ENCODE measurements around the gene UVSSA. TPM values are rescaled to one million over a fixed set of nuclear protein-coding genes. Genes with fewer than 3 reads are reported as not detected.
A peak's percentile ranks its signal among the peaks of the same experiment; 100 is the strongest.

Gene UVSSA
- total and polyA plus RNA-seq, 8 donors, result 9.2 to 30.9 (median 14.5) TPM

DNA sequence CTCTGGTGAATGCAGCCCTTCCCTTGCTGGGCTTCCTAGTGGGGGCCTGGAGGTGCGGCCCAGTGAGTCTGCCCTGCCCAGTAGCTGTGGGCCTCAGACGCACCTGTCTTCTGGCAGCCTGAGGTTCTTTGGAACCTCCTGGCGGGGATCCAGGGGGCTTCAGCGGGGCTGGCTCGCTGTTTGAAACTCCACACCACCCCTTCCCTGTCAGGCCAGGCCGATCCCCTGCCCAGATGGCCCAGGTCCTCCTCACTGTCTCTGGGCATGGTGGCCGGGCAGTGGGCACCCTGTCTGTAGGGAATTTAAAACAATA lies 69.9 kb downstream of the UVSSA start:
- WGBS, 2 donors, result 54 to 57% methylated on average over 7 of the region's 7 CpGs
- TF ChIP-seq, protein P1, sequence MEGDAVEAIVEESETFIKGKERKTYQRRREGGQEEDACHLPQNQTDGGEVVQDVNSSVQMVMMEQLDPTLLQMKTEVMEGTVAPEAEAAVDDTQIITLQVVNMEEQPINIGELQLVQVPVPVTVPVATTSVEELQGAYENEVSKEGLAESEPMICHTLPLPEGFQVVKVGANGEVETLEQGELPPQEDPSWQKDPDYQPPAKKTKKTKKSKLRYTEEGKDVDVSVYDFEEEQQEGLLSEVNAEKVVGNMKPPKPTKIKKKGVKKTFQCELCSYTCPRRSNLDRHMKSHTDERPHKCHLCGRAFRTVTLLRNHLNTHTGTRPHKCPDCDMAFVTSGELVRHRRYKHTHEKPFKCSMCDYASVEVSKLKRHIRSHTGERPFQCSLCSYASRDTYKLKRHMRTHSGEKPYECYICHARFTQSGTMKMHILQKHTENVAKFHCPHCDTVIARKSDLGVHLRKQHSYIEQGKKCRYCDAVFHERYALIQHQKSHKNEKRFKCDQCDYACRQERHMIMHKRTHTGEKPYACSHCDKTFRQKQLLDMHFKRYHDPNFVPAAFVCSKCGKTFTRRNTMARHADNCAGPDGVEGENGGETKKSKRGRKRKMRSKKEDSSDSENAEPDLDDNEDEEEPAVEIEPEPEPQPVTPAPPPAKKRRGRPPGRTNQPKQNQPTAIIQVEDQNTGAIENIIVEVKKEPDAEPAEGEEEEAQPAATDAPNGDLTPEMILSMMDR (IDR thresholded peaks at IDR 0.05), result no peak
- Histone ChIP-seq H3K27ac (no peak overlapping the region), H3K36me3 (no peaks in the 10 kb centered on the region), H3K4me3 (no peak overlapping the region), H3K27me3 (peaks cover 0 to 18% (median 3%) of the 10 kb centered on the region in 4 donors), H3K9me3 (no peaks in the 10 kb centered on the region), H3K4me1 (no peaks in the 10 kb centered on the region)
- FAIRE-seq (no peak), DNase-seq (peak in 3 of 6 donors; percentile 6 to 60 (median 35)), ATAC-seq (no peak)
- intact Hi-C loops (cut with DNase I), result no loop called here

GRCh38 chr4:1417522-1418390 lies 70.7 kb downstream of the UVSSA start:
- Histone ChIP-seq H3K4me3 (no peak overlapping the region), H3K9me3 (no peaks in the 10 kb centered on the region), H3K36me3 (no peaks in the 10 kb centered on the region), H3K27me3 (peaks cover 0 to 18% (median 3%) of the 10 kb centered on the region in 4 donors), H3K4me1 (no peaks in the 10 kb centered on the region), H3K27ac (no peak overlapping the region)
- peak in 3 of 6 donors; percentile 4 to 25 (median 21) for DNase-seq
- intact Hi-C loops (cut with DNase I), result no loop called here
- 63 to 64% methylated on average over 33 of the region's 33 CpGs for WGBS, 2 donors
- no peak for ATAC-seq
- TF ChIP-seq, protein P1 (IDR thresholded peaks at IDR 0.05), result no peak
- no peak for FAIRE-seq

DNA sequence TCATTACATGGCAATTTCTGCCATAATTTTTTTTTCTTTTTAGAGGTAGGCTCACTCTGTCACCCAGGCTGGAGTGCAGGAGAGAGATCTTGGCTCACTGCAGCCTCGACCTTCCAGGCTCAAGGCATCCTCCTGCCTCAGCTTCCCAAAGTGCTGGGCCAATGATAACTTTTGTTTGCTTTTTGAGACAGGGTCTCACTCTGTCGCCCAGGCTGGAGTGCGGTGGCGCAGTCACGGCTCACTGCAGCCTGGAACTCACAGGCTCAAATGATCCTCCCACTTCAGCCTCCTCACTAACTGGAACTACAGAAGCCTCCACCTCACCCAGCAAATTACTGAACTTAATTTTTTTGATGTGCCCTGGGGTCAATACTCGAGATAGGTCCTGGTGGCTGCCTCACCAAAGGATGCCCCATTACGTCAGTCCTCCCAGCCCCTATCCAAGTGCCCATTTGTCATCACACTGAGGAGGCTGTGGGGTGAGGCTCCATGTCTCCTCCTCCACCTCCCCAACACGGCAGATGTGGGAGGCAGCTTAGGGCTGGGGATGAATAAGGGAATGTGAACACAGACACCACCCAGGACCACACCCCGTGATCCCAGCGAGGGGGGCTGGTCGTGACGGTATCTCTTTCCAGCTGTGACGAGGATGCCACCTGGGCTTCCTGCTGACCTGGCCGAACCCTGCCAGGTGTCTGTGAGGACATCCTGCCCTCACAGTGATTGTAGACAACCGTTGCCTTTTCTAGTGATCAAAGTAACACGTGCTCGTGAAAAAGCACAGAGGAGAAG lies 71.7 kb downstream of the UVSSA start:
- peak in 3 of 6 donors; percentile 4 to 30 (median 20) for DNase-seq

GRCh38 chr4:1419708-1420107 lies 72.7 kb downstream of the UVSSA start:
- H3K4me3 ChIP-seq, result no peak overlapping the region
- DNase-seq (peak in 1 of 6 donors; percentile 15), FAIRE-seq (no peak), ATAC-seq (no peak)
- no peaks in the 10 kb centered on the region for H3K36me3 ChIP-seq
- no peaks in the 10 kb centered on the region for H3K9me3 ChIP-seq
- 74 to 77% methylated on average over 13 of the region's 13 CpGs for WGBS, 2 donors
- intact Hi-C loops (cut with DNase I), result no loop called here
- TF ChIP-seq, protein P1 (IDR thresholded peaks at IDR 0.05), result no peak
- H3K4me1 ChIP-seq, result no peaks in the 10 kb centered on the region
- peaks cover 0 to 12% (median 0%) of the 10 kb centered on the region in 4 donors for H3K27me3 ChIP-seq
- H3K27ac ChIP-seq, result no peak overlapping the region

More for the DNA sequence above, 71.7 kb downstream of the UVSSA start:
- H3K27ac ChIP-seq, result no peak overlapping the region
- H3K27me3 ChIP-seq, result peaks cover 0 to 11% (median 1%) of the 10 kb centered on the region in 4 donors
- no peaks in the 10 kb centered on the region for H3K9me3 ChIP-seq
- TF ChIP-seq, protein P1 (IDR thresholded peaks at IDR 0.05), result no peak
- H3K36me3 ChIP-seq, result no peaks in the 10 kb centered on the region
- WGBS, 2 donors, result 52 to 53% methylated on average over 17 of the region's 17 CpGs
- FAIRE-seq (no peak), ATAC-seq (no peak)
- H3K4me1 ChIP-seq, result no peaks in the 10 kb centered on the region
- intact Hi-C loops (cut with DNase I), result no loop called here
- H3K4me3 ChIP-seq, result no peak overlapping the region

Data from pancreas (tissue), 10 donors.